Kidney (tissue), 14 donors: Measurements from ENCODE around the gene LTBP1. TPM values are rescaled to one million over a fixed set of nuclear protein-coding genes. Genes with fewer than 3 reads are reported as not detected.

Experiments
- DNase-seq, 5 donors: peaks; one replicate each; pipeline ENCODE4 v3.0.0-alpha.2; 2013 to 2020
- FAIRE-seq: peaks from 2 replicates; lab custom pipeline; 2012; peaks lifted over from hg19 to GRCh38; lab: Jason Lieb, UNC
- H3K27ac ChIP-seq, 2 donors: one replicate each; pipeline ENCODE4 v1.7.0; 2013; ENCODE audit warnings: low read depth in 2 of 2, low read length in 2 of 2, inconsistent platforms in 1 of 2
- H3K27me3 ChIP-seq: one replicate; pipeline ENCODE4 v1.7.1; 2013; ENCODE audit warnings: low read length, inconsistent platforms; ENCODE audit not compliant: control insufficient read depth, insufficient read depth
- H3K36me3 ChIP-seq, 3 donors: one replicate each; pipeline versions ENCODE4 v1.7.0 to v1.7.1; 2013; ENCODE audit warnings: low read length in 3 of 3, control low read depth in 1 of 3, inconsistent platforms in 1 of 3; ENCODE audit not compliant: insufficient read depth in 3 of 3, control insufficient read depth in 2 of 3
- H3K4me1 ChIP-seq, 3 donors: one replicate each; pipeline versions ENCODE4 v1.7.0 to v1.7.1; 2013; ENCODE audit warnings: low read length in 3 of 3, inconsistent platforms in 1 of 3, low read depth in 1 of 3; ENCODE audit not compliant: control insufficient read depth in 2 of 3, insufficient read depth in 2 of 3
- H3K4me3 ChIP-seq, 3 donors: one replicate each; pipeline versions ENCODE4 v1.7.0 to v1.8.1; 2013; ENCODE audit warnings: low read length in 3 of 3, control low read depth in 1 of 3, inconsistent platforms in 1 of 3
- H3K9ac ChIP-seq, 3 donors: one replicate each; pipeline versions ENCODE4 v1.7.0 to v1.7.1; 2013; ENCODE audit warnings: low read length in 3 of 3, control low read depth in 1 of 3, inconsistent platforms in 1 of 3
- H3K9me3 ChIP-seq, 3 donors: one replicate each; pipeline versions ENCODE4 v1.7.0 to v1.7.1; 2013; ENCODE audit warnings: low read length in 3 of 3, control low read depth in 1 of 3, inconsistent platforms in 1 of 3; ENCODE audit not compliant: control insufficient read depth in 2 of 3, insufficient read depth in 1 of 3
- intact Hi-C: fragments of 100-400 bp; cut with DNase I; formaldehyde crosslinking; loops from one replicate; pipeline ENCODE4 v1.11.1; 2022
- polyA plus RNA-seq: library from polyadenylated mRNA; stranded (reverse); fragments of 350-450 nt; fragmentation: Illumina TruSeq; extraction: RNeasy Lipid Tissue Mini Kit (QIAGEN cat#74804); gene quantifications from one replicate; pipeline ENCODE4 v1.2.3, GENCODE V29; 2014; ENCODE audit warnings: low read depth, low replicate concordance; ENCODE audit not compliant: insufficient read depth
- total RNA-seq: library from RNA; stranded (reverse); fragmentation: NEBNext Ultra II Directional; extraction: Animal tissue kit (Norgen Biotek cat#: 25700); gene quantifications from one replicate; pipeline ENCODE4 v1.2.1, GENCODE V29; 2021
- TF ChIP-seq, protein P1 (sequence below): IDR thresholded peaks from 3 replicates; pipeline ENCODE4 v1.5.1; 2012; ENCODE audit warnings: mild to moderate bottlenecking, moderate library complexity, borderline replicate concordance; ENCODE audit not compliant: insufficient read depth; ENCODE audit errors: extremely low read depth
- donor health status: control.
- donor health status: control.
- donor health status: control.
- donor health status: control.
- donor health status: control.
- donor health status: DM: yes; HTN: yes; CAD: no.
- donor health status: Normal renal cell carcinoma (clear cell type).

Gene LTBP1
- total and polyA plus RNA-seq, 2 donors from 2014 or later = 9.3 to 39.8 TPM

DNA sequence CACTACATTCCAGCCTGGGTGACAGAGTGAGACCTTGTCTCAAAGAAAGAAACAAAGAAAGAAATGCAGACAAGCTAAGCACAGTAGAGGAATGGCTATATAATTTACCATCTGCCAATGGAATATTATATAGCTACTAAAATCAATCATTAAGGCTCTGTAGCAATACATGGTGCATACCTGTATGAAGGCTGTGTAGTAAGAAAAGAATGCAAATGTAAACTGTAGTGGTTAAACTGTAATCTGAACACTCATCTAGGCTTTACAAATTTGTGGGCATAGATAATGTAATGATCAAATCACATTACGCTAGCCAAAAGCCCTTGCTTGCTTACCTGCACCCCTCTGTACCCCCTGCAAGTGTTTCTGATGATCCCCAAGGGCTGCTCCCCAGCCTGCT lies 230.9 kb downstream of the LTBP1 start:
- no peak overlapping the region for H3K4me3 ChIP-seq
- no peaks in the 10 kb centered on the region for H3K9me3 ChIP-seq
- no peaks in the 10 kb centered on the region for H3K4me1 ChIP-seq
- TF ChIP-seq, protein P1, sequence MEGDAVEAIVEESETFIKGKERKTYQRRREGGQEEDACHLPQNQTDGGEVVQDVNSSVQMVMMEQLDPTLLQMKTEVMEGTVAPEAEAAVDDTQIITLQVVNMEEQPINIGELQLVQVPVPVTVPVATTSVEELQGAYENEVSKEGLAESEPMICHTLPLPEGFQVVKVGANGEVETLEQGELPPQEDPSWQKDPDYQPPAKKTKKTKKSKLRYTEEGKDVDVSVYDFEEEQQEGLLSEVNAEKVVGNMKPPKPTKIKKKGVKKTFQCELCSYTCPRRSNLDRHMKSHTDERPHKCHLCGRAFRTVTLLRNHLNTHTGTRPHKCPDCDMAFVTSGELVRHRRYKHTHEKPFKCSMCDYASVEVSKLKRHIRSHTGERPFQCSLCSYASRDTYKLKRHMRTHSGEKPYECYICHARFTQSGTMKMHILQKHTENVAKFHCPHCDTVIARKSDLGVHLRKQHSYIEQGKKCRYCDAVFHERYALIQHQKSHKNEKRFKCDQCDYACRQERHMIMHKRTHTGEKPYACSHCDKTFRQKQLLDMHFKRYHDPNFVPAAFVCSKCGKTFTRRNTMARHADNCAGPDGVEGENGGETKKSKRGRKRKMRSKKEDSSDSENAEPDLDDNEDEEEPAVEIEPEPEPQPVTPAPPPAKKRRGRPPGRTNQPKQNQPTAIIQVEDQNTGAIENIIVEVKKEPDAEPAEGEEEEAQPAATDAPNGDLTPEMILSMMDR = no peak
- no peaks in the 10 kb centered on the region for H3K36me3 ChIP-seq
- no peaks in the 10 kb centered on the region for H3K27me3 ChIP-seq
- H3K27ac ChIP-seq = no peak overlapping the region
- FAIRE-seq (no peak), DNase-seq (no peak)
- intact Hi-C loops = no loop called here
- no peak overlapping the region for H3K9ac ChIP-seq

DNA sequence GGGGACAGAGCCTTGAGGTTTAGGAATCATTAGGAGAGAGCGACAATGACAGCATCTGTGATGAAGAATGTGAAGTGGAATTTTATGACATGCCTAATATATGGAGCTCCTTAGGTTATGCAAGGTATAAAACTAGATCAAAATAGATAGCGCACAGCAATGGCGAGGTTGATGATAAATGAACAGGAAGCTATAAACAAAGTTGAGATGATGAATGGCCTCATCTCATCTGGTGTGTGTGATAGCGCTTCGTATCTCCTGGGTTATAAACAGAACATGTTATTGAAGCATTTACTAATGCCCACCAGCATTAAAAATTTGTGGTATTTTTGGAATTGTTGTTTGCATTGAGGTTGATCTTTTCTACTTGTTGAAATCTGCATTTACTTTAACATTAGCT lies 231.5 kb downstream of the LTBP1 start:
- H3K9ac ChIP-seq = no peak overlapping the region
- DNase-seq = no peak
- H3K4me1 ChIP-seq = no peaks in the 10 kb centered on the region
- TF ChIP-seq, protein P1 = no peak
- no peaks in the 10 kb centered on the region for H3K36me3 ChIP-seq
- intact Hi-C loops = no loop called here
- no peaks in the 10 kb centered on the region for H3K9me3 ChIP-seq
- no peak overlapping the region for H3K27ac ChIP-seq
- no peaks in the 10 kb centered on the region for H3K27me3 ChIP-seq
- no peak overlapping the region for H3K4me3 ChIP-seq
- FAIRE-seq = no peak

DNA sequence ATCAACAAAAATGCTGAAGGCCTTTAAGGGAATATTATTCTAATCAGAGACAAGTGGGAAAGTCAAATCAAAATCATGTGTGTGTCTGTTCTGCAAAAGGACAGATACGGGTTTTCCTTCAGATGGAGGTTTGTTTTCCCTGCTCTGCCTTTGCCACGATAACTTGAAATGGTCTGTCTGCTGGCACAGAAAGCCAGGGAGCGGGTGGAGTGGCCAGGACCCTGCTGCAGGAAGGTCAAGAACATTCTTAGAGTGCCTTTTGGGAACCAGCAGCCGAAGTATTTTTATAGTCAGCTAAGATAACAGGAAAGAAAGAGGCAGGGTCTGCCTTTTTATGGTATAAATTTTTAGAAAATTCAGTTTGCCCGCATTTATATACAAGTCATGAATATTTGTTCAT lies 234.2 kb downstream of the LTBP1 start:
- no peak overlapping the region for H3K4me3 ChIP-seq
- H3K9me3 ChIP-seq = no peaks in the 10 kb centered on the region
- no peak overlapping the region for H3K9ac ChIP-seq
- H3K36me3 ChIP-seq = no peaks in the 10 kb centered on the region
- DNase-seq (no peak), FAIRE-seq (no peak)
- H3K27ac ChIP-seq = no peak overlapping the region
- no peaks in the 10 kb centered on the region for H3K4me1 ChIP-seq
- intact Hi-C loops = no loop called here
- no peaks in the 10 kb centered on the region for H3K27me3 ChIP-seq
- TF ChIP-seq, protein P1 = no peak

DNA sequence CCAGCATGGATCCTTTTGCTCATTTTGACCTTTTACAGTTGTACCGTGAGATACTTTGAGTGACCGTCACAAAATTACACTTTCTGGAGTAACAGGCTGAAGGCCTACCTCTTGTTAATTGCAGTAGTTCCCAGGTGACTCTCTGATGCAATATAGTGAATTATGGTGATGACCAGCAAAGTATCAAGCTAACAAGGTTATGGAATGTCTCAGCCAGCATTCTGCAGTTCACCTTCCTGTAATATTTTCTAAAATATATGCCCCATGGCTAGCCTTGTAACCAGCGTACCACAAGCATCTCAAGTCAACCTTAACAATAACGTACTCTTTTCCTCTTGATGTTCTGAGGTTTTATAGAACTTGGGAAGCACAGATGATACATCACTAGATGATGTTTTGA lies 234.7 kb downstream of the LTBP1 start:
- no peaks in the 10 kb centered on the region for H3K4me1 ChIP-seq
- TF ChIP-seq, protein P1 = no peak
- no peaks in the 10 kb centered on the region for H3K27me3 ChIP-seq
- no peak overlapping the region for H3K4me3 ChIP-seq
- no peak overlapping the region for H3K27ac ChIP-seq
- H3K36me3 ChIP-seq = no peaks in the 10 kb centered on the region
- no peak overlapping the region for H3K9ac ChIP-seq
- intact Hi-C loops = no loop called here
- DNase-seq (no peak), FAIRE-seq (no peak)
- no peaks in the 10 kb centered on the region for H3K9me3 ChIP-seq
